MM.1S (cell line): Measurements from ENCODE around the gene PARD3.

ENCODE experiments used
- CTCF ChIP-seq: fragments of 300-600 bp; sonication (generic); IDR thresholded peaks from 2 replicates; pipeline ENCODE4 v1.5.1; 2016; ENCODE audit warnings: antibody characterized with exemption, low read length, mixed read lengths
- EZH2 ChIP-seq: fragments of 300-600 bp; sonication (generic); optimal IDR thresholded peaks from 2 replicates; pipeline ENCODE3; 2017; ENCODE audit warnings: low read depth, mild to moderate bottlenecking, antibody characterized with exemption, low read length, mixed read lengths
- EZH2phosphoT487 ChIP-seq: fragments of 300-600 bp; sonication (generic); IDR thresholded peaks from 2 replicates; pipeline ENCODE4 v1.6.1; 2018; ENCODE audit warnings: antibody characterized with exemption, low read length

- no peak for TF ChIP-seq CTCF
- TF ChIP-seq EZH2, result no peak
- TF ChIP-seq EZH2phosphoT487, result no peak
Measured at GRCh38 chr10:34742456-34742855, 72.6 kb downstream of the PARD3 start.
